ENCODE data around the gene FLCN. TPM values are rescaled to one million over a fixed set of nuclear protein-coding genes. Genes with fewer than 3 reads are reported as not detected.

The FLCN gene
- total and polyA plus RNA-seq, 2 experiments from 2014 or later, result 12.1 to 36.6 TPM

GRCh38 chr17:17180141-17180603 is 56.8 kb downstream of the FLCN start:
- Histone ChIP-seq H3K4me2 (no peak overlapping the region), H3K4me3 (no peak overlapping the region), H3K36me3 (ENCODE audit: insufficient read depth) (no peaks in the 10 kb centered on the region; the same call in 1 of the 2 replicates), H3K79me2 (replicated peaks; ENCODE audit: insufficient read depth) (no peaks in the 10 kb centered on the region), H3K27me3 (ENCODE audit: insufficient read depth) (no peaks in the 10 kb centered on the region), H2AFZ (no peak overlapping the region), H3K27ac (ENCODE audit: low read depth) (no peak overlapping the region), H3K4me1 (ENCODE audit: insufficient read depth) (no peaks in the 10 kb centered on the region), H3F3A (replicated peaks; ENCODE audit: low read depth) (no peaks in the 10 kb centered on the region), H4K20me1 (replicated peaks; ENCODE audit: insufficient read depth) (no peaks in the 10 kb centered on the region; the same call in 1 of the 2 replicates), H3K9me2 (ENCODE audit: insufficient read depth) (no peaks in the 10 kb centered on the region)
- peaks cover 7% of the 10 kb centered on the region; the same call in 2 of the 3 replicates for H3K4me1 Mint-ChIP-seq
- no peak for DNase-seq (ENCODE audit: low spot score)
- H3K36me3 Mint-ChIP-seq (ENCODE audit: low read depth), result peaks cover 36% of the 10 kb centered on the region
- H3K27ac Mint-ChIP-seq, result no peak overlapping the region
- no peak overlapping the region for H3K4me3 Mint-ChIP-seq
- H3K9me3 Mint-ChIP-seq, result no peaks in the 10 kb centered on the region
- ATAC-seq, result no peak
- TF ChIP-seq ZNF114 (CRISPR knock-in tag; IDR thresholded peaks at IDR 0.05) (no peak), EZH2phosphoT487 (IDR thresholded peaks at IDR 0.05; ENCODE audit: unreplicated experiment) (no peak), ZNF462 (CRISPR knock-in tag; IDR thresholded peaks at IDR 0.05) (no peak), EZH2 (IDR thresholded peaks at IDR 0.05; ENCODE audit: low read depth, unreplicated experiment) (no peak), STAT1 (IDR thresholded peaks at IDR 0.05; ENCODE audit: unreplicated experiment) (no peak), POLR2AphosphoS5 (IDR thresholded peaks at IDR 0.05; ENCODE audit: low read depth) (no peak), REST (IDR thresholded peaks at IDR 0.05; ENCODE audit: unreplicated experiment) (no peak), CREB1 (CRISPR knock-in tag; IDR thresholded peaks at IDR 0.05; ENCODE audit: low read depth) (no peak), NANOG (IDR thresholded peaks at IDR 0.05; ENCODE audit: borderline replicate concordance) (no peak), JUNB (IDR thresholded peaks at IDR 0.05; ENCODE audit: unreplicated experiment) (no peak), ZNF331 (CRISPR knock-in tag; IDR thresholded peaks at IDR 0.05; ENCODE audit: low read depth) (no peak), CTCF (conservative IDR thresholded peaks at IDR 0.05; ENCODE audit: low read depth in 2 of 2) (no peak)
- TF ChIP-seq, protein P1, sequence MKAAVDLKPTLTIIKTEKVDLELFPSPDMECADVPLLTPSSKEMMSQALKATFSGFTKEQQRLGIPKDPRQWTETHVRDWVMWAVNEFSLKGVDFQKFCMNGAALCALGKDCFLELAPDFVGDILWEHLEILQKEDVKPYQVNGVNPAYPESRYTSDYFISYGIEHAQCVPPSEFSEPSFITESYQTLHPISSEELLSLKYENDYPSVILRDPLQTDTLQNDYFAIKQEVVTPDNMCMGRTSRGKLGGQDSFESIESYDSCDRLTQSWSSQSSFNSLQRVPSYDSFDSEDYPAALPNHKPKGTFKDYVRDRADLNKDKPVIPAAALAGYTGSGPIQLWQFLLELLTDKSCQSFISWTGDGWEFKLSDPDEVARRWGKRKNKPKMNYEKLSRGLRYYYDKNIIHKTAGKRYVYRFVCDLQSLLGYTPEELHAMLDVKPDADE (IDR thresholded peaks at IDR 0.05), result no peak
- H3K27me3 Mint-ChIP-seq (ENCODE audit: insufficient read depth, low read depth, poor library complexity), result no peaks in the 10 kb centered on the region

Data from GM23338 (cell line).